Activated CD4-positive, CD25-positive, alpha-beta regulatory T cell treated with anti-CD3 and anti-CD28 coated beads, Interleukin-2, amount 50 U/mL, for 16 hours (primary cell): Measurements from ENCODE around the gene MAS1L.
"Not testable (repeated sequence)": the region's sequence is repeated elsewhere in the genome, so short reads cannot be mapped to it uniquely, and the experiment has no call there.

Experiments used
- DNase-seq: peaks from one replicate; pipeline ENCODE4 v3.0.0-alpha.2; 2020; ENCODE audit warnings: low read depth, low spot score

MAS1L gene

DNA sequence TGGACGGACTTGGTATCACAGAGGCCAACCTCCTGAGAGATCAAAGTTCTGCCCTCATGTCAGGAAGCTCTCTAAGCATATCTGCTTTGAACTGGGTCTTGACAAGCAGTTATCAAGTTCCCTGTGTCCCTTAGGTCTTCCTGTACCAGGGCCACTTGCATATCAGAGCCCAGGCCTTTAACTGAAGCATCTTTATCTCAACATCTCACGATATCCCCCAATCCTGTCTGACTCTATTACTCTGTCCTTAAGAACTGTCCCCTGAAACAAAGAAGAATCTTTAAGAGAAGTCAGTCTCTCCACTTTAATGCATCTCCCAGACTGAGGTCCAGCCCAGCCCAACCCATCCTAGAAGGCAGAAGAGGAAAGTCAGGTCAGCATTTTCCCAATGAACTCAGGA lies 8.2 kb downstream of the MAS1L start:
- DNase-seq = no peak

DNA sequence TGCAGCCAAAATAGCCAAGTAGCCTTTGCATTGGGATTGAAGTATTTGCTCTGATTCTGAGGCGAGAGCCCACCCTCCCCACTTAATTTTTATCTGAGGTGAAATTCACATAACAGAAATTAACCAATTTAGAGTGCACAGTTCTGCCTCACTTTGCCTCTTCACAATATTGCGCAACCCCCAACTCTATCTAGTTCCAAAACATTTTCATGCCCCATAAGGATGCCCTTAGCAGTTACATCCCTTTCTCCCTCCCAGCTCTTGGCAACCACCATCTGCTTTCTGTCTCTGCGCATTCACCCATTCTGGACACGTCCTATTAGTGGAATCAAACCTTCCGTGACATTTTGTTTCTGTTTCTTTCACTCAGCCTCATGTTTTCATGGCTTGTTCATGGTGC lies 9.0 kb downstream of the MAS1L start:
- no peak for DNase-seq

DNA sequence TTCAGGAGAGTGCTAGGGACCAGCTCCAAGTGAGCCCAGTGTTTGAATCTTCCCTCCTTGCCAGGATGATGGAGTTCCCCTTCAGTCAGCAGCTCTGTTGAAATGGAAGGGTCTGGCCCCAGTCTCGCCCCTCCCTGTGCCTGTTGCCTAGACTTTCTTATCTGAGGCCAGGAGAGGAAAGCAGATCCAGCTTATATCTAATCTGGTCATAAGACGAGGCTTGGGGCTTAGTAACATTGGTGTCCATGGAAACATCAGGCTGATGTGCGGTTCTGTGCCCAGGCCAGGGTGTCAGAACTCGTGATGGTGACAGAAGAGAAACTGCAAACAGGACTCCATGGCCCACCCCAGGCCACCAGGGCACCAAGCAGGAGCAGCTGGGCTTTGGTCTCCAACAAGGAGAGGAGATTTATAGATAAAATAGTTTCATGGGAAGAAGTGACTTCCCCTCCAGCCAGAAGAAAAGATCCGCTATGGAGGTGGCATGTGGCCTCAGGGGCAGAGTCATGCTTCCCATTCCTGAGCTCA lies 9.8 kb downstream of the MAS1L start:
- no peak for DNase-seq

DNA sequence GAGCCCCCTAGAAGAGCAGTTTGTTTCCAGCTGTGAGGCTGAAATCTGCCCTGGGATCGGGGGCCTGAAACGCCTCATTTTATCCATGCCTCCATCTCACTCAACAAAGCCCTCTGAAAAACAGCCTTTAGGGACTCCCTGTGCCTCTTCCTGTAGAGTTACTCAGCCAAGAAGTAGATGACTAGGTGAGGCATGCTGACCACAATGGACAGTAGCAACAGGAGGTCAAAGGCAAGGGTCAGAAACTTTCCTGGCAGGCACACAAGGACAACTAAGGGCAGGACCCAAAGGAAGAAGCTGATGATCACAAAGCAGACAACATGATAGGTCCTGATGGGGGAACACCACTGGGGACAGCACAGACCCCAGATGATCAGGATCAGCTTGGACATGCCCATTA lies 12.8 kb downstream of the MAS1L start:
- no peak for DNase-seq

DNA sequence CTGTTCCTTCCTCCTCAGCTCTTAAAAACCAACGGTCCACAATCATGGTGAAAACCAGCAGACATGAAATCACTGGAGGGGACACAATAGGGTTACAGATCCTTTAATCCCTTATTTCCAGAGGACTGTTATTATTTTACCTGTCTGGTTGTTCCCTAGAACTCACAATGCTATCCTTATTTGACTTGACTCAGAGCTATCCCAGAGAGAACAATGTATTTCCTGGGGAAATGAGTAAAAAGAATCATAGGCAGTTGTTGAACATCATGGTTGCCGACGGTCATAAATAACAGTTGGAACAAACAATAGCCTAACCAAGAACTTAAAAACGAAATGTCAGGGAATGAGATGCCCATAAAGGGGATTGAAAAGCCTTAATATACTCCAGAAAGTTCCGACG lies 21.5 kb downstream of the MAS1L start:
- DNase-seq = no peak

DNA sequence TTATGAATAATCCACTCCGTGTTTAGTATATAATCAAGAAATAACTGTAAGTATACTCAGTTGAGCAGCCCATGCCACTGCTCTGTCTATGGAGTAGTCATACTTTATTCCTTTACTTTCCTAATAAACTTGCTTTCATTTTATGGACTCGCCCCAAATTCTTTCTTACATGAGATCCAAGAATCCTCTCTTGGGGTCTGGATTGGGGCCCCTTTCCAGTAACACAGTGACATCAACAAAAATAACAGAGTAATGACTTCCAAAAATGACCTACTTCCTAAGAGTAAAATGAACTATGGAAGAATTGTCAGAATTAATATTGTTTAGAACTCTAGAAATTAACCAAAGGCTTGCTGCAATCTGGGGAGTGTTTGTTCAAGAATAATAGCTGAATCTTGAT lies 22.0 kb downstream of the MAS1L start:
- DNase-seq = no peak

DNA sequence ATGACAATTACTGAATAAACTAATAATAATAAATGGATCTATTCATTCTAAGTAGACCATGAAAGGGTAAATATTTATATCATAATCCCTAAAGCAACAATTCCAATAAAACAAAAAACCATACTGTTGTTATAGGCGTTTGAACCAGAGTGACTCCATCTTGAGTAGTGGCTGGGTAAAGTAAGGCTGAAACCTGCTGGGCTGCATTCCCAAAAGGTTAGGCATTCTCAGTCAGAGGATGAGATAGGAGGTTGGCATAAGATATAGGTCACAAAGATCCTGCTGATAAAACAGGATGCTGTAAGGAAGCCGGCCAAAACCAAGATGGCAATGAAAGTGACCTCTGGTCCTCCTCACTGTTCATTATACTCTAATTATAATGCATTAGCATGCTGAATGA lies 22.5 kb downstream of the MAS1L start:
- no peak for DNase-seq

DNA sequence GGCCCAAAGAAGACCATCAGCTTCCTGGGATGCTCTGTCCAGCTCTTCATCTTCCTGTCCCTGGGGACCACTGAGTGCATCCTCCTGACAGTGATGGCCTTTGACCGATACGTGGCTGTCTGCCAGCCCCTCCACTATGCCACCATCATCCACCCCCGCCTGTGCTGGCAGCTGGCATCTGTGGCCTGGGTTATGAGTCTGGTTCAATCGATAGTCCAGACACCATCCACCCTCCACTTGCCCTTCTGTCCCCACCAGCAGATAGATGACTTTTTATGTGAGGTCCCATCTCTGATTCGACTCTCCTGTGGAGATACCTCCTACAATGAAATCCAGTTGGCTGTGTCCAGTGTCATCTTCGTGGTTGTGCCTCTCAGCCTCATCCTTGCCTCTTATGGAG lies 25.7 kb downstream of the MAS1L start:
- DNase-seq = no peak

DNA sequence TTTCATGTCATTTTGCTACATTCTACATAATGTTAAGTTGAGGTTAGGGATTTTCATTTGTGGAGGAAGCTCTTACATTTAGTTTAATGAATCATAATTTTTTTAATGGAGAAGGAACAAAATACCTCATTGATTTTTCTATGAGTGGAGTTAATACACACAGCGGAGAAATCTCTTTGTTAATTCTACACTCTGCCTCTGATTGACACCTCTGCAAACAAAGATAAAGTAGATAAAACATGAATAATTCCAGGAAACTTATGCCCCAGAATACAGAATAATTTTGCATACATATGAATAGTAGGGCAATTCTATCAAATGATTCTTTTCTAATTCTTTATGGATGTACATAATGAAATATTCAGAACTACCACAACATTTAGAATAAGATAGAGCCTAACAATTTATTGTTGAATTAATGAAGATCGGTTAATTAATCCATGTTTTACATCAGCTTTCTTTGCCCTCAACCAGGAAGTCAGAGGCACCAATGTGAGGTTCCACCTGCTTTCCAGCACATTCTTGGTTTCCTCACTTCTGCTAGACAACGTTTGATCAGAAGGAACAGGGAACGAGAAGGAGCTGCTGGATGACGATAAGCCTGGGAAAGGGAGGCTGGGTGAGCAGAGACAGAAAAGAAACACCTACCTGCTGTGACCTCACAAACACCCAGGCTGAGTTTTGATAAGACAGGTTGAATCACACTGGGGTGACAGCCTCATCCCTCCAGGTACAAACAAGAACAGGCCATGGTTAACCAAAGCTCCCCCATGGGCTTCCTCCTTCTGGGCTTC lies 26.5 kb downstream of the MAS1L start:
- no peak for DNase-seq

DNA sequence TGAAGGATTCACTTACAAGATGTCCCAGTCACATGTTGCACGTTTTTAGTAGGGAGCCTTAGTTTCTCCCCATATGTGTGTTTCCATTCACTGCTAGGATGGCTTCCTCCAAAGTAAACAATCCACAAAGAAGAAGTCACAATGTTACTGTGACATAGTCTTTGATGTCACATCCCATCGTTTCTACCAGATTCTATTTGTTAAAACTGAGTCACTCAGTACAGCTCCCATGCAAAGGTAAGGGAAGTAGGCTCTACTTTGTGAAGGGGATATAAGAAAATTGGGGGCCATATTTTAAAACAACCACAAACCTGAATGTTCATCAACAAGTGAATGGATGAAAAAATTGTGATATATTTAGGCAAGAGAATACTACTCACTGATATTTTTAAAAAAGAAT lies 30.8 kb downstream of the MAS1L start, which contains the start of the genes OR11A1 and OR2H1:
TSS of gene OR11A1 (minus strand) at position 101 of the 400 bp plus-strand sequence. CDS start 29,430 bp downstream, outside the sequence.
TSS of gene OR2H1 (plus strand) at position 185 of the 400 bp plus-strand sequence. CDS start 4,615 bp downstream, outside the sequence.
- DNase-seq = no peak

DNA sequence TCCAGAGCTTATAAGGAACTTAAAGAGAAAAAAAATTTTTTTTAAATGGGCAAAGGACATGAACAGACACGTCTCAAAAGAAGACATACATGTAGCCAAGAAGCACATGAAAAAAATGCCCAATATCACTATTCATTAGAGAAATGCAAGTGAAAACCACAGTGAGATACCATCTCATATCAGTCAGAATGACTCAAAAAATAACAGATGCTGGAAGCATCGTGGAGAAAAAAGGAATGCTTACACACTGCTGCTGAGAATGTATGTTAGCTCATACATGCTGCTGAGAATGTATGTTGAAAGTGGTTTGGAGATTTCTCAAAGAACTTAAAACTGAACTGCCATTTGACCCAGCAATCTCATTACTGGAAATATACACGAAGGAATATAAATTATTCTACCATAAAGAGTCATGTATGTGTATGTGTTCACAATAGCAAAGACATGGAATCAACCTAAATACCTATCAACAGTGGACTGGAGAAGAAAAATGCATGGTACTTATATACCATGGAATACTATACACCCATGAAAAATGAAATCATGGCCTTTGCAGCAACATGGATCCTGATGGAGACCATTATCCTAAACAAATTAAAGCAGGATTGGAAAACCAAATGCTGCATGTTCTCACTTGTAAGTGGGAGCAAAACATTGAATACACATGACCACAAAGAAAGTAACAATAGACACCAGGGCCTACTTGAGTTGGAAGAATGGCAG lies 36.1 kb downstream of the MAS1L start:
- no peak for DNase-seq

DNA sequence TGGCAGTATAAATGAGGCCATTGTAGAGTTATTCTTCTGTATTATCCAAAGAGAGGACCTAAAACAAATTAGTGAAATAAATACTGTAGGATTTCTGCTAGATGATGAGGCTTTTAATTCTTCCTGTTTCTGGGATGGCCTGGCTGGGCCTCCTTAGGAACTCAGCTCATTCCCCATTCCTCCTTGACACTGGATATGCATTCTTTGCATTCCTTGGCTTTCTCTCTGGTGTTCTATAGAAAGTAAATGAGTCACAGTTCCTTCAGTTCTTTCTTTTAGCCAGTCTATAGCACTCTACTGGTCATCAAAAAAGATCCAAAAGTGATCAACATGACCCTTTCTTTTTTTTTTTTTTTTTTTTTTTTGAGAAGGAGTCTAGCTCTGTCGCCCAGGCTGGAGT lies 40.1 kb downstream of the MAS1L start:
- no peak for DNase-seq

DNA sequence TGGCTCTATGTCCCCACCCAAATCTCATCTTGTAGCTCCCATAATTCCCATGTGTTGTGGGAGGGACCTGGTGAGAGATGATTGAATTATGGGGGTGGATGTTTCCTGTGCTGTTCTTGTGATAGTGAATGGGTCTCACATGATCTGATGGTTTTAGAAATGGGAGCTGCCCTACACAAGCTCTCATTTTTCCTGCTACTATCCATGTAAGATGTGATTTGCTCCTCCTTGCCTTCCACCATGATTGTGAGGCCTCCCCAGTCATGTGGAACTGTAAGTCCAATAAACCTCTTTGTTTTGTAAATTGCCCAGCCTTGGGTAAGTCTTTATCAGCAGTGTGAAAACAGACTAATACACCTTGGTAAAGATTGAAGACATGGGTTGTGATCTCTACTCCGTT lies 43.7 kb downstream of the MAS1L start:
- DNase-seq = not testable (repeated sequence)

DNA sequence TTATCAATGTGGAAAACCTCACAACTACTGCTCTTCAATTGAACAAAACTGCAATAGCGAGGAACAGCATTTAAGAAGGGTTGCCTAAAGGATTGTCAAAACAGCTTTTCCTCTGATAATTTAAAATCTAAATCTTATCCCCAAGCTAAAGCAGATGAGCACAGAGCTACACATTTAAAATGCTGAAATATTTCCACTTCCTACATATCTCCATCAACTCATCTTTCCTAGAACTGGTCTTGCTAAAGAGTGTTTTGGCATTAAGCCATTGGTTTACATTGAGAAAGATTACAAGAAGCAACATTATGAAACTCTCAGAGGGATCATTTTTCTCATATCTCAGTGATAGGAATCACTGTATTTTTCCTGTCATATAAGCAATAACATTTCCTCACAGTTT lies 45.0 kb downstream of the MAS1L start:
- DNase-seq = no peak

DNA sequence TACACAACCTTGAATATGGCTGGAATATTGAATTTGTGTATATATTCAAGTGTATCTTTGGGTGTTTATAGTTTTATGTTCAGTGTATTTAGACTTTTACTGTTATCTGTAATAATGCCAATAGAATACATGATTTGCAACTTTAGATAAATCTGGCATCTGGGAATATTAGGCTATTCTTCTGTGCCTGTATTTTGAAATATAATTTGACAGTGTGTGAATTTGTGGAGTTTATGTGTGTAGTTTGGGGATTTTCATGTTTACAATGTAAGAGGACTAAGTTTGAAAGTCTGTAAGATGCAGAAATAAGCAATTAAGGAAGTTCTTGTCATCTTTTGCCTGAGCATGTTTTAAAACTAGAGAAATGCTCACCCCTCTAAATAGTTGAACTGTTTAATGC lies 48.8 kb downstream of the MAS1L start, which contains the start of gene OR10C1:
TSS of gene OR10C1 (plus strand) at position 301 of the 400 bp plus-strand sequence. CDS start 710 bp downstream, outside the sequence.
- DNase-seq = no peak

DNA sequence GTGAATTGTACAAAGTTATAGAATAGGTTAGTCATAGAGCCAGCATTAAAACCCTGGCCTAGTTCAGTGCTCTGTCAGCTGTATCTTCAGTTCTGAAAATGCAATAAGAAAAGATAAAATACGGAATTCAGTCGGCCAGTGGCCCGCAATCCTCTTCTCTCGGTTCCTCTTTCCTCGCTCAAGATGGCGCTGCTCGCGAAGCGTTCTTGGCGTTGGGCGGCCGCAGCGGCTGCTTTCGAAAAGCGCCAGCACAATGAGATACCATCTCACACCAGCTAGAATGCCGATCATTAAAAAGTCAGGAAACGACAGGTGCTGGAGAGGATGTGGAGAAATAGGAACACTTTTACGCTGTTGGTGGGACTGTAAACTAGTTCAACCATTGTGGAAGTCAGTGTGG lies 51.0 kb downstream of the MAS1L start:
- DNase-seq = not testable (repeated sequence)
